Liver (tissue), 3 donors: ENCODE data around the gene TRDMT1.

Experiments
- CTCF ChIP-seq: fragments of 150-350 bp; IDR thresholded peaks from 2 replicates; pipeline ENCODE4 v1.5.1; 2017; ENCODE audit warnings: improper control_type of control experiment, low read depth, low read length; ENCODE audit not compliant: missing input control
- EGR1 ChIP-seq, 2 donors: IDR thresholded peaks; 2 replicates each; pipeline ENCODE4 v1.6.1; 2016 to 2018; ENCODE audit warnings: antibody characterized with exemption in 2 of 2, low read depth in 2 of 2
- FOXA2 ChIP-seq: IDR thresholded peaks from 2 replicates; pipeline ENCODE4 v1.6.1; 2016; ENCODE audit warnings: antibody characterized with exemption
- JUND ChIP-seq, 2 donors: IDR thresholded peaks; 2 replicates each; pipeline ENCODE4 v1.6.1; 2016; ENCODE audit warnings: antibody characterized with exemption in 2 of 2
- RXRA ChIP-seq, 2 donors: IDR thresholded peaks; 2 replicates each; pipeline ENCODE4 v1.6.1; 2017 to 2018; ENCODE audit warnings: antibody characterized with exemption in 2 of 2, mild to moderate bottlenecking in 1 of 2
- TAF1 ChIP-seq: conservative IDR thresholded peaks from 2 replicates; pipeline ENCODE4 v1.6.1; 2016; ENCODE audit warnings: antibody characterized with exemption, mild to moderate bottlenecking
- ZBTB33 ChIP-seq: IDR thresholded peaks from 2 replicates; pipeline ENCODE4 v1.6.1; 2016; ENCODE audit warnings: antibody characterized with exemption
- donor health status: healthy.
- donor health status: healthy.

- TF ChIP-seq TAF1: no peak
- TF ChIP-seq CTCF: no peak
- no peak for TF ChIP-seq FOXA2
- TF ChIP-seq JUND (IDR thresholded peaks at IDR 0.05): no peak
- no peak for TF ChIP-seq RXRA (IDR thresholded peaks at IDR 0.05)
- no peak for TF ChIP-seq ZBTB33
- no peak for TF ChIP-seq EGR1 (IDR thresholded peaks at IDR 0.05; ENCODE audit: low read depth in 2 of 2)
These were observed 36.5 kb upstream of the TRDMT1 start for GRCh38 chr10:17237915-17238444.
